Activated B cell treated with CpG ODN at 0.5 μM for 24 hours (primary cell): ENCODE data around the gene MT3. TPM values are rescaled to one million over a fixed set of nuclear protein-coding genes. Genes with fewer than 3 reads are reported as not detected.

Experiments used
- ATAC-seq: fragments of 200-7000 bp; cut with Tn5 transposase; one replicate; pipeline ENCODE4 v1.10.0; 2021; ENCODE audit warnings: low read depth, mild to moderate bottlenecking, moderate library complexity
- CTCF ChIA-PET: fragments of 350-600 bp; sonication (Branson Sonifier 250); formaldehyde crosslinking; loops from one replicate; lab custom pipeline; 2021; ENCODE audit warnings: antibody characterized with exemption; lab: Charles Lee
- POLR2A ChIA-PET: fragments of 350-600 bp; sonication (Branson Sonifier 250); formaldehyde crosslinking; loops from one replicate; lab custom pipeline; 2021; ENCODE audit warnings: antibody characterized with exemption; lab: Charles Lee
- DNase-seq: peaks from one replicate; pipeline ENCODE4 v3.0.0; 2022
- H3K27ac Mint-ChIP-seq: one replicate; pipeline ENCODE4 v1.8.0; 2020; ENCODE audit warnings: mixed read lengths
- H3K27me3 Mint-ChIP-seq: one replicate; pipeline ENCODE4 v1.8.0; 2021; ENCODE audit warnings: mixed read lengths
- H3K36me3 Mint-ChIP-seq: one replicate; pipeline ENCODE4 v1.8.0; 2021; ENCODE audit warnings: low read depth, mixed read lengths
- H3K4me1 Mint-ChIP-seq: one replicate; pipeline ENCODE4 v1.8.0; 2021; ENCODE audit warnings: mixed read lengths
- H3K4me3 Mint-ChIP-seq: one replicate; pipeline ENCODE4 v1.8.0; 2020; ENCODE audit warnings: mild to moderate bottlenecking, mixed read lengths
- H3K9me3 Mint-ChIP-seq: one replicate; pipeline ENCODE4 v1.8.0; 2020; ENCODE audit warnings: mixed read lengths
- CTCF ChIP-seq: fragments of 200-600 bp; IDR thresholded peaks from one replicate; pipeline ENCODE4 v1.8.0; 2022; ENCODE audit warnings: antibody characterized with exemption, mild to moderate bottlenecking
- intact Hi-C: fragments of 100-400 bp; cut with micrococcal nuclease; formaldehyde crosslinking; loops from one replicate; pipeline ENCODE4 v1.15.1; 2024
- total RNA-seq: library from RNA; stranded (reverse); gene quantifications from 2 replicates; pipeline ENCODE4 v1.2.3, GENCODE V29; 2022

MT3 gene
- total RNA-seq, 1 donor from 2014 or later: not detected

GRCh38 chr16:56554441-56554840 is 34.9 kb upstream of the MT3 start:
- TF ChIP-seq CTCF: no peak
- peaks cover 25% of the 10 kb centered on the region for H3K27me3 Mint-ChIP-seq
- no peaks in the 10 kb centered on the region for H3K4me1 Mint-ChIP-seq
- no peaks in the 10 kb centered on the region for H3K9me3 Mint-ChIP-seq
- no peak overlapping the region for H3K4me3 Mint-ChIP-seq
- H3K36me3 Mint-ChIP-seq: no peaks in the 10 kb centered on the region
- DNase-seq (no peak), ATAC-seq (no peak)
- CTCF ChIA-PET: no interaction called here
- POLR2A ChIA-PET: no interaction called here
- no peak overlapping the region for H3K27ac Mint-ChIP-seq
- intact Hi-C loops: no loop called here

GRCh38 chr16:56558024-56558747 is 31.1 kb upstream of the MT3 start:
- TF ChIP-seq CTCF: no peak
- Mint-ChIP-seq H3K27ac (no peak overlapping the region), H3K27me3 (peaks cover 28% of the 10 kb centered on the region), H3K9me3 (no peaks in the 10 kb centered on the region), H3K4me1 (no peaks in the 10 kb centered on the region), H3K36me3 (no peaks in the 10 kb centered on the region), H3K4me3 (no peak overlapping the region)
- ChIA-PET CTCF (no interaction called here), POLR2A (no interaction called here)
- DNase-seq (no peak), ATAC-seq (no peak)
- intact Hi-C loops: no loop called here

GRCh38 chr16:56559109-56559508 is 30.2 kb upstream of the MT3 start:
- intact Hi-C loops: no loop called here
- TF ChIP-seq CTCF: no peak
- CTCF ChIA-PET: no interaction called here
- no peak overlapping the region for H3K27ac Mint-ChIP-seq
- no peaks in the 10 kb centered on the region for H3K36me3 Mint-ChIP-seq
- H3K4me1 Mint-ChIP-seq: no peaks in the 10 kb centered on the region
- peaks cover 21% of the 10 kb centered on the region for H3K27me3 Mint-ChIP-seq
- POLR2A ChIA-PET: no interaction called here
- DNase-seq (no peak), ATAC-seq (no peak)
- H3K4me3 Mint-ChIP-seq: no peak overlapping the region
- H3K9me3 Mint-ChIP-seq: no peaks in the 10 kb centered on the region

GRCh38 chr16:56560447-56560846 is 28.9 kb upstream of the MT3 start:
- Mint-ChIP-seq H3K4me1 (no peaks in the 10 kb centered on the region), H3K27ac (no peak overlapping the region), H3K27me3 (peaks cover 26% of the 10 kb centered on the region), H3K9me3 (no peaks in the 10 kb centered on the region), H3K36me3 (no peaks in the 10 kb centered on the region), H3K4me3 (no peak overlapping the region)
- POLR2A ChIA-PET: no interaction called here
- ATAC-seq (no peak), DNase-seq (no peak)
- no peak for TF ChIP-seq CTCF
- intact Hi-C loops: no loop called here
- CTCF ChIA-PET: interaction anchor here (0.6 kb wide), 1 partner anchor 140 kb away, joined by 3 read pairs; no protein-coding TSS in a partner anchor

- ChIA-PET POLR2A (no interaction called here), CTCF (no interaction called here)
- no peaks in the 10 kb centered on the region for H3K9me3 Mint-ChIP-seq
- H3K36me3 Mint-ChIP-seq: no peaks in the 10 kb centered on the region
- H3K4me1 Mint-ChIP-seq: no peaks in the 10 kb centered on the region
- ATAC-seq (no peak), DNase-seq (no peak)
- H3K27me3 Mint-ChIP-seq: peaks cover 25% of the 10 kb centered on the region
- intact Hi-C loops: no loop called here
- no peak for TF ChIP-seq CTCF
- H3K4me3 Mint-ChIP-seq: no peak overlapping the region
- no peak overlapping the region for H3K27ac Mint-ChIP-seq
These were observed 28.2 kb upstream of the MT3 start for GRCh38 chr16:56561126-56561525.
